GM21526 (cell line): ENCODE data around the gene SHISA9.

Experiments used
- ATAC-seq: cut with Tn5 transposase; IDR thresholded peaks from one replicate; pipeline ENCODE4 v1.9.1; 2021; ENCODE audit warnings: moderate library complexity; ENCODE audit not compliant: unreplicated experiment, low FRiP score

Gene SHISA9

GRCh38 chr16:13154799-13155198 is 253.4 kb downstream of the SHISA9 start:
- ATAC-seq: no peak

- ATAC-seq: no peak
Measured at GRCh38 chr16:13155377-13155776, 254.0 kb downstream of the SHISA9 start.

GRCh38 chr16:13155780-13156179 is 254.4 kb downstream of the SHISA9 start:
- ATAC-seq: no peak

DNA sequence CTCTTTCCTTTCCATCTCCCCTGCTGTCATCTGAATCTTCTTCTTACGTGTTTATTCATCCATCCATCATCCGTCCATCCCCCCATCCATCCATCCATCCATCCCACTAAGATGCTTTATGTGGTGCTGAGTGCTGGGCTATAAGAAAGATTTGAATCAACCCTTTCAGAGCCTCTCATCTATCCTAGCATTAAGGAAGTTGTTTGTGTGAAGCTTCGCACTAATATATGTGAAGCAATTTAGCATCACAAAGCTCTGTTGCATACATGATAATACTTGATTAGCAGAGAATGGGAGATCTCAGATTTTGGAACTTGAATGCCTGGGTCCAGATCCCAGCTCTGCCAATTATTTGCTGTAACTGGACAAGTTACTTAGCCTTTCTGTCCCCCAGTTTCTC is 255.7 kb downstream of the SHISA9 start:
- ATAC-seq: no peak

DNA sequence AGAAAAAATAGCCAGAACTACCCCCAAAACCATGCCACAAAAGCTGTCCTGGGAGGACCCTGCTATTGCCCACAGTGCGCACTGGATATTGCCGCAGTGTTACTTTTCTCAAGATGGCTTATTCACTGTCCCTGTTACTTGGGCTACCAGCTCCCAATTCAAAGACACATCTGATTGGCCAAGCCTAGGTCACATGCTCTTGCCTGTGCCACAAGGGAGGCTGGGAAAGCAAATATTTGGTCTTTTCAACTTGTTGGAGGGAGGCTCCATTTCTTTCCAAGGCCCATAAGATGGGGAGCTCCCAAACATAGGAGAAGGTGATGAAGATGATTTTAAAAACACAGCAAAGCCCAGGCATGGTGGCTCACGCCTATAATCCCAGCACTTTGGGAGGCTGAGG is 257.0 kb downstream of the SHISA9 start:
- ATAC-seq: no peak

DNA sequence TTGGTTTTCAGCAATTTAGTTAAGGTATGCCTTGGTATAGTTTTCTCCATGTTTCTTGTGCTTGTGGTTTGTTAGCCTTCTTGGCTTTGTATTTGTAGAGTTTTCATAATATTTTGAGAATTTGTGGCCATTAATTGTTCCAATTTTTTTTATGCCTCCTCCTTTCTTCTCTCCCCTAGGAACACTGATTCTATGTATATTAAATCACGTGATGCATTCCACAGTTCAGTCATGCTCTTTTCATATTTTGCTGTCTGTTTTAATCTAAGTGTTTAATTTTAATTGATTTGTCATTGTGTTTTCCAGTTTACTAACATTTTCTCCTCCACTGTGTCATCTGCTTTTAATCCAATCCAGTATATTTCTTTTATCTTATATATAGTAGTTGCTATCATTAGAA is 263.6 kb downstream of the SHISA9 start:
- ATAC-seq: no peak

- no peak for ATAC-seq
Measured at GRCh38 chr16:13168091-13168572, 266.7 kb downstream of the SHISA9 start.

DNA sequence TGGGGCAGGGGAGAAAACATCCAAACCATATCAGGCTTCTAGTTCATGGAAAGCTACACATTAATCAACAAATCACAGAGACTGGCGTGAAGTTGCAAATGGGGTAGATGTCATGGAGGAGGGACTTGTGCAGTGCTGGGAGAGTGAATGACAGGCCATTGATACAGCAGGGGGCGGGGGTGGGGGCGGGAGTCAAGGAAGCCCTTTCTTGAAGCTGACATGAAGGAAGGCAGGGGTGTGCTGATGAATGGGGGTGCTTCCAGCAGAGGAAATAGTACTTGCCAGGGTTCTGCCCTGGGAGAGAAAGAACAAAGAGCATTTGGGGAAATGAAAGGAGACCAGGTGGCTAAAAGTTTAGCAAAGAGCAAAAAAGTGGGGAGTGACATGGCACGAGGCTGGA is 269.9 kb downstream of the SHISA9 start:
- no peak for ATAC-seq

- no peak for ATAC-seq
Measured at GRCh38 chr16:13176711-13177110, 275.3 kb downstream of the SHISA9 start.

DNA sequence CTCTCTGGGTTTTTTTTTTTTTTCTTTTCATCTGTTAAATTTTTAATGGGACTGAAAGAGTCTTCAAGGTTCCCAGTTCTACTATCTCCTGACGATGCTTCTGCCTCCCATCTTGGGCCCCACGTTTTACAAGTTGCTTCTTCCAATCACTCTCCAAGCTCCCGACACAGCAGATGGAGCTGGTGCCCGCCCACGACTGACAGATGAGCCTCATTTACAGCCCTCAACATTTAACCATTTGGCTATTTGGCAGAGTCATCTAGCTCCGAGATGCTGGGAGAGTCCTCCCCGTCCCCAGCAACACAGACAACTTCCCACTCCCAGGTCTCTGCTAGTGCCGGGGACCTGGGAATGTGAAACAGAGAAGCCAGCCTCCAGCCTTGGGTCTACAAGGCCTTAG is 276.9 kb downstream of the SHISA9 start:
- no peak for ATAC-seq

- no peak for ATAC-seq
Measured at GRCh38 chr16:13181432-13181831, 280.0 kb downstream of the SHISA9 start.

DNA sequence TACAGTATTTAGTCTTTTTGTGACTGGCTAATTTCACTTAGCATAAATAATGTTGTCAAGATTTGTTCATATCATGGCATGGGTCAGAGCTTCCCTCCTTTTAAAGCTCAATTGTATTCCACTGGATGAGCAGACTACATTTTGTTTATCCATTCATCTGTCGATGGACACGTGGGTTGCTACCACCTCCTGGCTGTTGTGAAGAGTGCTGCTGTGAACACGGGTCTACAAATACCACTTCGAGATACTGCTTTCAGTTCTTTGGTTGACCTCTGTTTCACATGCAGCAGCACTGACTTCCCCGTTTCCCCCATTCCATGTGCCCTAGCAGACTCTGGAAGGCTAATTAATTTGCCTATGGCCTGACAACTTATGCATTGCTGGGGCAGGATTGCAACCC is 285.4 kb downstream of the SHISA9 start:
- ATAC-seq: no peak

GRCh38 chr16:13189250-13189649 is 287.9 kb downstream of the SHISA9 start:
- ATAC-seq: no peak

- no peak for ATAC-seq
Measured at GRCh38 chr16:13193721-13194120, 292.3 kb downstream of the SHISA9 start.

- no peak for ATAC-seq
Measured at GRCh38 chr16:13194766-13195165, 293.4 kb downstream of the SHISA9 start.

- no peak for ATAC-seq
Measured at GRCh38 chr16:13203725-13204124, 302.3 kb downstream of the SHISA9 start.

- ATAC-seq: no peak
Measured at GRCh38 chr16:13205352-13205751, 304.0 kb downstream of the SHISA9 start.

GRCh38 chr16:13206606-13207005 is 305.2 kb downstream of the SHISA9 start:
- ATAC-seq: no peak

- no peak for ATAC-seq
Measured at GRCh38 chr16:13207151-13207550, 305.8 kb downstream of the SHISA9 start.

DNA sequence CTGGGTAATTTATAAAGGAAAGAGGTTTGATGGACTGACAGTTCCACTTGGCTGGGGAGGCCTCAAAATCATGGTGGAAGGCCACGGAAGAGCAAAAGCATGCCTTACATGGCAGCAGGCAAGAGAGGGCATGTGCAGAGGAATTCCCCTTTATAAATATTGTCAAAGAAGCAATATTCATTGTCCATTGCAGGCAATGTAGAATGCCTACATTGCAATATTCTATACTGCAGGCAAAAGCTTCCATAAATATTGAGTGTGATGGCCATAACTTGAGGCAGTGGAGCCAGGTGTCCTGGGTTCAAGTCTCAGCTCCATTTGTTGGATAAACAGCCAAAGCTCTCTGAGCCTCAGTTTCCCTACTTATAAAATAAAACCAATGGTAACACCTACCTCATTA is 322.3 kb downstream of the SHISA9 start:
- no peak for ATAC-seq

DNA sequence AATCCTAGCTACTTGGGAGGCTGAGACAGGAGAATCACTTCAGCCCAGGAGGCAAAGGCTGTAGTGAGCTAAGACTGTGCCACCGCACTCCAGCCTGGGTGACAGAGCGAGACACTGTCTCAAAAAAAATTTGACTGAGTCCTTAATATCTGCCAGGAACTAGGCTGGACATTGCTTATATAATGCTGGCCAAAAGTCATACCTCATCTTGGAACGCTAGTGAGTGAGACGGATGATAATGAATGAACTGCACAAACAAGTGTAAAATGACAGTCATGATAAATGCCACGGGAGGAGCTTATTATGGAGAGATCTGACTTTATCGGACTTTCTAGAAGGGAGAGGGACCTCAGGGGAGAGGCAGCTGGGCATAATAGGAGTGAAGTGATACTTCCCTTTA is 327.6 kb downstream of the SHISA9 start:
- ATAC-seq: no peak

GRCh38 chr16:13231365-13231764 is 330.0 kb downstream of the SHISA9 start:
- ATAC-seq: no peak

GRCh38 chr16:13234999-13235398 is 333.6 kb downstream of the SHISA9 start:
- no peak for ATAC-seq
